Caco-2 (cell line): ENCODE data around the gene OR10AD1. TPM values are rescaled to one million over a fixed set of nuclear protein-coding genes. Genes with fewer than 3 reads are reported as not detected.

Source experiments
- BruUV-seq: library from RNA; stranded (reverse); fragments of 400-500 nt; replicated peaks from 2 replicates; lab custom pipeline; 2021; lab: Mats Ljungman, UMichigan
- CTCF ChIA-PET: fragments of 300-600 bp; sonication (Branson Sonifier 250); formaldehyde crosslinking; loops from one replicate; lab custom pipeline; 2022; ENCODE audit warnings: antibody characterized with exemption; lab: Charles Lee
- POLR2A ChIA-PET: fragments of 300-600 bp; sonication (Branson Sonifier 250); formaldehyde crosslinking; loops from one replicate; lab custom pipeline; 2022; ENCODE audit warnings: antibody characterized with exemption; lab: Charles Lee
- DNase-seq, 2 experiments: peaks; one replicate each; pipeline versions ENCODE4 v3.0.0 to v3.0.0-alpha.2; 2020 to 2022
- H3K27me3 ChIP-seq: replicated peaks from 2 replicates; pipeline ENCODE4 v1.6.0; 2011; ENCODE audit warnings: low read length; ENCODE audit not compliant: control insufficient read depth, insufficient read depth
- H3K36me3 ChIP-seq: 2 replicates; pipeline ENCODE4 v1.5.1; 2011; ENCODE audit warnings: low read length; ENCODE audit not compliant: control insufficient read depth, insufficient read depth
- H3K4me1 ChIP-seq: fragments of 250-450 bp; sonication (Bioruptor Pico); 2 replicates; pipeline ENCODE4 v1.5.1; 2020; ENCODE audit warnings: mild to moderate bottlenecking
- H3K4me3 ChIP-seq: 2 replicates; pipeline ENCODE4 v1.5.1; 2011; ENCODE audit warnings: low read depth, mild to moderate bottlenecking, control low read depth, low read length
- H3K9me3 ChIP-seq: fragments of 250-450 bp; sonication (Bioruptor Pico); 2 replicates; pipeline ENCODE4 v1.5.1; 2020; ENCODE audit warnings: mild to moderate bottlenecking, moderate library complexity
- H3K27ac Mint-ChIP-seq: one replicate; pipeline ENCODE4 v1.8.0; 2022; ENCODE audit warnings: mixed read lengths; ENCODE audit not compliant: unreplicated experiment
- H3K27me3 Mint-ChIP-seq: one replicate; pipeline ENCODE4 v1.8.0; 2022; ENCODE audit warnings: mixed read lengths; ENCODE audit not compliant: insufficient read depth, unreplicated experiment
- H3K36me3 Mint-ChIP-seq: one replicate; pipeline ENCODE4 v1.8.0; 2022; ENCODE audit warnings: mild to moderate bottlenecking, mixed read lengths; ENCODE audit not compliant: insufficient read depth, unreplicated experiment
- H3K4me1 Mint-ChIP-seq: one replicate; pipeline ENCODE4 v1.8.0; 2022; ENCODE audit warnings: low read depth, mixed read lengths; ENCODE audit not compliant: unreplicated experiment
- H3K4me3 Mint-ChIP-seq: one replicate; pipeline ENCODE4 v1.8.0; 2022; ENCODE audit warnings: mild to moderate bottlenecking, moderate library complexity, mixed read lengths; ENCODE audit not compliant: unreplicated experiment
- H3K9me3 Mint-ChIP-seq: one replicate; pipeline ENCODE4 v1.8.0; 2022; ENCODE audit warnings: mixed read lengths; ENCODE audit not compliant: unreplicated experiment
- intact Hi-C: fragments of 100-400 bp; cut with micrococcal nuclease; formaldehyde crosslinking; loops from one replicate; pipeline ENCODE4 v1.10.0; 2022; ENCODE audit not compliant: unreplicated experiment
- total RNA-seq: library from RNA; stranded (reverse); gene quantifications from 2 replicates; pipeline ENCODE4 v1.2.3, GENCODE V29; 2022
- TF ChIP-seq, protein P1 (sequence below), 2 experiments: fragments of 200-600 bp in 1 of 2; IDR thresholded peaks; 1 replicate in 1 of 2; 2 replicates in 1 of 2; pipeline versions ENCODE4 v1.5.1 to v1.8.0; 2011 to 2022; ENCODE audit warnings: antibody characterized with exemption in 1 of 2, control low read depth in 1 of 2, inconsistent platforms in 1 of 2, low read depth in 1 of 2, low read length in 1 of 2, mild to moderate bottlenecking in 1 of 2, moderate library complexity in 1 of 2; ENCODE audit not compliant: insufficient read depth in 1 of 2, severe bottlenecking in 1 of 2, unreplicated experiment in 1 of 2

The OR10AD1 gene
- total RNA-seq, 1 experiment from 2014 or later = not detected

DNA sequence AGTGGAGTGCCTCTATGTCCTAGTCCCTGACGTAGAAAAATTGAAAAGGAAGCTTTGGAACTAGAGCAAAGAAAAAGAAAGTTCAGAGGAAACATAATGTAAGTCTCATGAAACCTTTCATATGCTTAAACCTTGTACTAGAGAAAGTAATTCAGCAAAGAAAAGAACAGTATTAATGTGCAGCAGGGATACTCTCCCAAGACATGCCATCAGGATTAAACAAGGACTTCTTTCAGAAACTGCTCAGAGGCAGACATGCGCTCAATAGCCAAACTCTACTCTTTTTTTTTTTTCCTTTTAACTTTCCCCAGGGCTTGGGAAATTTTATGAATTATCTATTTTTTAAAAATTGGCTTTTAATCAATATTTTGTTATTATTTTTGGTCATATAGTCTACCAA, 38.6 kb downstream of the OR10AD1 start:
- no peak for DNase-seq
- H3K27ac Mint-ChIP-seq = no peak overlapping the region
- H3K36me3 ChIP-seq = no peaks in the 10 kb centered on the region
- no peaks in the 10 kb centered on the region for H3K9me3 ChIP-seq
- H3K4me1 ChIP-seq = no peaks in the 10 kb centered on the region
- no peaks in the 10 kb centered on the region for H3K36me3 Mint-ChIP-seq
- ChIA-PET POLR2A (no interaction called here), CTCF (interaction anchor here (1.0 to 1.1 kb wide), 3 partner anchors 18 to 81 kb away, joined by 3 to 4 read pairs (median 3); no protein-coding TSS in a partner anchor)
- no TSS peak for BruUV-seq
- H3K4me3 Mint-ChIP-seq = no peak overlapping the region
- H3K4me1 Mint-ChIP-seq = no peaks in the 10 kb centered on the region
- no peaks in the 10 kb centered on the region for H3K9me3 Mint-ChIP-seq
- H3K27me3 ChIP-seq = no peaks in the 10 kb centered on the region
- TF ChIP-seq, protein P1, sequence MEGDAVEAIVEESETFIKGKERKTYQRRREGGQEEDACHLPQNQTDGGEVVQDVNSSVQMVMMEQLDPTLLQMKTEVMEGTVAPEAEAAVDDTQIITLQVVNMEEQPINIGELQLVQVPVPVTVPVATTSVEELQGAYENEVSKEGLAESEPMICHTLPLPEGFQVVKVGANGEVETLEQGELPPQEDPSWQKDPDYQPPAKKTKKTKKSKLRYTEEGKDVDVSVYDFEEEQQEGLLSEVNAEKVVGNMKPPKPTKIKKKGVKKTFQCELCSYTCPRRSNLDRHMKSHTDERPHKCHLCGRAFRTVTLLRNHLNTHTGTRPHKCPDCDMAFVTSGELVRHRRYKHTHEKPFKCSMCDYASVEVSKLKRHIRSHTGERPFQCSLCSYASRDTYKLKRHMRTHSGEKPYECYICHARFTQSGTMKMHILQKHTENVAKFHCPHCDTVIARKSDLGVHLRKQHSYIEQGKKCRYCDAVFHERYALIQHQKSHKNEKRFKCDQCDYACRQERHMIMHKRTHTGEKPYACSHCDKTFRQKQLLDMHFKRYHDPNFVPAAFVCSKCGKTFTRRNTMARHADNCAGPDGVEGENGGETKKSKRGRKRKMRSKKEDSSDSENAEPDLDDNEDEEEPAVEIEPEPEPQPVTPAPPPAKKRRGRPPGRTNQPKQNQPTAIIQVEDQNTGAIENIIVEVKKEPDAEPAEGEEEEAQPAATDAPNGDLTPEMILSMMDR (IDR thresholded peaks at IDR 0.05; ENCODE audit: insufficient read depth in 1 of 2, low read depth in 1 of 2, low read length in 1 of 2, severe bottlenecking in 1 of 2, unreplicated experiment in 1 of 2) = no peak
- H3K27me3 Mint-ChIP-seq = no peaks in the 10 kb centered on the region
- intact Hi-C loops = no loop called here
- no peak overlapping the region for H3K4me3 ChIP-seq

DNA sequence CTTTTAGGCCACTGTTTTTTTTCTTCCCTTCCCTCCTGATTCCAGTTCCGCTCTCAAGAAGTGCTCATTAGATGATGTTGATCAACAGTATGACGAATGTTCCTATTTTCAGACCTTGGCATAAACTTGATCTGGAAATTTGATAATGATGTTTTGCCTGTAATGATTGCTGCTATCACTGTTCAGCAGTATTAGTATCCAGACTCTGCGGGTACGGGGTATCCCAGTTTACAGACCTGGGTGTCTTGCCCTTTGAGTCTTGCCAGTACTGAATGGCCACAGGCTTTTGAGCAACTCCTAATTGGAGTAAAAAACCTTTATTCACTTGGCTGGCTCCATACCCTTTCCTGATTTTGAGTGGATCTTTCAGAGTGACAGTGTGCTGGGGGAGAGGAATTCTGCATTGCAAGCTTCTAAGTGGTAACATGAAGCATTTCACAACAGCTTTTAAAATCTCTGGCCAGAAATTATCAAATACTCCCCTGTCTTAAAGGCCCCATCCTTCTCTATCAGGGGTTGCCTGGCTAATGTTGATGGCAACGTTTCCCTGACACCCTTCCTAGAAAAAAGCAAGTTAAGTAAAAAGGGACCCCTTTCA, 39.8 kb downstream of the OR10AD1 start:
- no TSS peak for BruUV-seq
- Mint-ChIP-seq H3K9me3 (no peaks in the 10 kb centered on the region), H3K36me3 (no peaks in the 10 kb centered on the region), H3K27me3 (no peaks in the 10 kb centered on the region), H3K4me1 (no peaks in the 10 kb centered on the region), H3K27ac (no peak overlapping the region), H3K4me3 (no peak overlapping the region)
- no peak overlapping the region for H3K4me3 ChIP-seq
- no peaks in the 10 kb centered on the region for H3K27me3 ChIP-seq
- H3K9me3 ChIP-seq = no peaks in the 10 kb centered on the region
- no peaks in the 10 kb centered on the region for H3K4me1 ChIP-seq
- ChIA-PET CTCF (no interaction called here), POLR2A (interaction anchor here (0.9 kb wide), 1 partner anchor 70 kb away, joined by 3 read pairs; no protein-coding TSS in a partner anchor)
- intact Hi-C loops = no loop called here
- TF ChIP-seq, protein P1 (IDR thresholded peaks at IDR 0.05; ENCODE audit: insufficient read depth in 1 of 2, low read depth in 1 of 2, low read length in 1 of 2, severe bottlenecking in 1 of 2, unreplicated experiment in 1 of 2) = no peak
- no peak for DNase-seq
- H3K36me3 ChIP-seq = no peaks in the 10 kb centered on the region

DNA sequence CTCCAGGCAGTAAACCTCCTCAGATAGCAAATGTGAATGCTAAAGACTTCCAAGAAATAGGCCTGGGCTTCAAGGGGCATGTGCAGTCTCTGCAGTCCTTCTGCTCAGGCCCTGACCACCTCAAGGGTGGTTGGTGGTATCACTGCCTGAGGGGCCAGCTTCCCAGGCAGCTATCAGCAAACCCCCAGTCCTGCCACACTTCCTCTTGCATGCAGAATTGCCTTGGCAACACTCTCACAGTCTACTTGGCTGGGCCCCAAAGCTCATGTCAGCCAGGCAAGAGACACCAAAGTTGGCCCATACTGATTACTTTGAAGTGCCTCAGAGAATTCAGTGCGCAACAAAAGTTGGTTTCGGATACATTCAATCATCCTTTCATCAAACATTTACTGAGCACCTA, 42.3 kb downstream of the OR10AD1 start:
- Mint-ChIP-seq H3K4me1 (no peaks in the 10 kb centered on the region), H3K27me3 (no peaks in the 10 kb centered on the region), H3K36me3 (peaks cover 17% of the 10 kb centered on the region), H3K9me3 (no peaks in the 10 kb centered on the region), H3K4me3 (no peak overlapping the region), H3K27ac (no peak overlapping the region)
- intact Hi-C loops = no loop called here
- BruUV-seq = no TSS peak
- ChIA-PET CTCF (interaction anchor here (0.8 kb wide), 1 partner anchor 99 kb away, joined by 3 read pairs; no protein-coding TSS in a partner anchor), POLR2A (no interaction called here)
- H3K9me3 ChIP-seq = no peaks in the 10 kb centered on the region
- H3K36me3 ChIP-seq = no peaks in the 10 kb centered on the region
- no peak for DNase-seq
- H3K4me3 ChIP-seq = no peak overlapping the region
- peaks cover 6% of the 10 kb centered on the region for H3K4me1 ChIP-seq
- TF ChIP-seq, protein P1 (IDR thresholded peaks at IDR 0.05; ENCODE audit: insufficient read depth in 1 of 2, low read depth in 1 of 2, low read length in 1 of 2, severe bottlenecking in 1 of 2, unreplicated experiment in 1 of 2) = no peak
- H3K27me3 ChIP-seq = no peaks in the 10 kb centered on the region
